Immature natural killer cell (primary cell): ENCODE results near the gene CNR2. TPM values are rescaled to one million over a fixed set of nuclear protein-coding genes. Genes with fewer than 3 reads are reported as not detected.
"Not testable (repeated sequence)": the region's sequence is repeated elsewhere in the genome, so short reads cannot be mapped to it uniquely, and the experiment has no call there.

ENCODE experiments used
- DNase-seq, 3 donors: peaks; one replicate each; pipeline ENCODE4 v3.0.0; 2022; ENCODE audit warnings: mixed read lengths in 1 of 3
- H3K27ac Mint-ChIP-seq, 6 donors: one replicate each; pipeline ENCODE4 v1.8.0; 2020; ENCODE audit warnings: mixed read lengths in 6 of 6, mild to moderate bottlenecking in 5 of 6, inconsistent platforms in 4 of 6, moderate library complexity in 3 of 6
- H3K27me3 Mint-ChIP-seq, 3 donors: one replicate each; pipeline ENCODE4 v1.8.0; 2020 to 2021; ENCODE audit warnings: low read depth in 3 of 3, mild to moderate bottlenecking in 3 of 3, mixed read lengths in 3 of 3, moderate library complexity in 3 of 3, inconsistent platforms in 1 of 3
- H3K36me3 Mint-ChIP-seq, 3 donors: one replicate each; pipeline ENCODE4 v1.8.0; 2020; ENCODE audit warnings: mixed read lengths in 3 of 3, inconsistent platforms in 2 of 3, mild to moderate bottlenecking in 2 of 3
- H3K4me1 Mint-ChIP-seq, 2 donors: one replicate each; pipeline ENCODE4 v1.8.0; 2020; ENCODE audit warnings: inconsistent platforms in 2 of 2, mild to moderate bottlenecking in 2 of 2, mixed read lengths in 2 of 2, moderate library complexity in 1 of 2
- H3K4me3 Mint-ChIP-seq, 5 donors: one replicate each; pipeline ENCODE4 v1.8.0; 2020; ENCODE audit warnings: mild to moderate bottlenecking in 5 of 5, mixed read lengths in 5 of 5, inconsistent platforms in 3 of 5, moderate library complexity in 3 of 5
- H3K9me3 Mint-ChIP-seq, 6 donors: one replicate each; pipeline ENCODE4 v1.8.0; 2020; ENCODE audit warnings: mild to moderate bottlenecking in 6 of 6, mixed read lengths in 6 of 6, inconsistent platforms in 4 of 6, moderate library complexity in 3 of 6
- polyA plus RNA-seq, 3 donors: library from polyadenylated mRNA; unstranded; fragments of 300-500 nt; fragmentation: Illumina TruSeq; gene quantifications; one replicate each; pipeline ENCODE4 v1.2.3, GENCODE V29; 2021

CNR2 gene
- polyA plus RNA-seq, 3 donors from 2014 or later: 7.4 to 10.7 (median 9.5) TPM

DNA sequence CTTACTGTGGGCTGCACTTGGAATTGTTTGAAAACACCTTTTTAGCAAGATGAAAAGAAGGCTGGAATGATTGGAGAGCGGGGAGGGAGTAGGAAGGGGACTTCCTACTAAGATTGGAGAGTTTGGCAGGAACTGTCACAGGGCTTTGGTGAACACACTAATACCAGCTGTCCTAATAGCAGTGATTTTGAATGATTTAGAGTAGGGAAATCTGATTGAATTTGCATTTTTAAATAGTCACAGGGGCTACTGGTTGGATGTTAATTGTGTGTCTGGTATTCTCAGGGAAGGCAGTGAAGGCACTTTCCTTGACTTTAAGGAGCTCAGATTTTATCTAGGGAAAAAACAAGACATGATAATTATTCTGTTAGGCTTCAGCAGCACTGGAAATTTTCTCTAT is 85.4 kb downstream of the CNR2 start:
- Mint-ChIP-seq H3K27ac (peak overlapping the region in 1 of 6 donors; percentile 2), H3K9me3 (no peaks in the 10 kb centered on the region), H3K27me3 (peaks cover 4 to 11% (median 6%) of the 10 kb centered on the region in 3 donors), H3K4me1 (peaks cover 19 to 29% of the 10 kb centered on the region in 2 donors), H3K4me3 (peak overlapping the region in 1 of 5 donors; percentile 22), H3K36me3 (no peaks in the 10 kb centered on the region)
- no peak for DNase-seq

DNA sequence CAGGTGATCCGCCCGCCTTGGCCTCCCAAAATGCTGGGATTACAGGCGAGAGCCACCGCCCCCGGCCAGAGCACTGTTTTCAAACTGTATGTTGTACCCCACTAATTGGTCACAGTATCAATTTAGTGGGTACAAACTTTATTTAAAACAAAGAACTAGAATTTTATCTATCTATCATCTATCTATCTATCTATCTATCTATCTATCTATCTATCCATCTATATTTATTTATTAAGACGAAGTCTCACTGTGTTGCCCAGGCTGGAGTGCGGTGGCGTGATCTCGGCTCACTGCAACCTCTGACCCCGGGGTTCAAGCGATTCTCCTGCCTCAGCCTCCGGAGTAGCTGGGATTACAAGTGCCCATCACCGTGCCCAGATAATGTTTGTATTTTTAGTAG is 86.6 kb downstream of the CNR2 start:
- not testable (repeated sequence) for H3K36me3 Mint-ChIP-seq, H3K27ac Mint-ChIP-seq, H3K9me3 Mint-ChIP-seq, DNase-seq
- Mint-ChIP-seq H3K4me3 (peak overlapping the region; percentile 49 to 96 (median 60)), H3K4me1 (peaks cover 19 to 29% of the 10 kb centered on the region in 2 donors), H3K27me3 (peaks cover 4 to 11% (median 6%) of the 10 kb centered on the region in 3 donors)

DNA sequence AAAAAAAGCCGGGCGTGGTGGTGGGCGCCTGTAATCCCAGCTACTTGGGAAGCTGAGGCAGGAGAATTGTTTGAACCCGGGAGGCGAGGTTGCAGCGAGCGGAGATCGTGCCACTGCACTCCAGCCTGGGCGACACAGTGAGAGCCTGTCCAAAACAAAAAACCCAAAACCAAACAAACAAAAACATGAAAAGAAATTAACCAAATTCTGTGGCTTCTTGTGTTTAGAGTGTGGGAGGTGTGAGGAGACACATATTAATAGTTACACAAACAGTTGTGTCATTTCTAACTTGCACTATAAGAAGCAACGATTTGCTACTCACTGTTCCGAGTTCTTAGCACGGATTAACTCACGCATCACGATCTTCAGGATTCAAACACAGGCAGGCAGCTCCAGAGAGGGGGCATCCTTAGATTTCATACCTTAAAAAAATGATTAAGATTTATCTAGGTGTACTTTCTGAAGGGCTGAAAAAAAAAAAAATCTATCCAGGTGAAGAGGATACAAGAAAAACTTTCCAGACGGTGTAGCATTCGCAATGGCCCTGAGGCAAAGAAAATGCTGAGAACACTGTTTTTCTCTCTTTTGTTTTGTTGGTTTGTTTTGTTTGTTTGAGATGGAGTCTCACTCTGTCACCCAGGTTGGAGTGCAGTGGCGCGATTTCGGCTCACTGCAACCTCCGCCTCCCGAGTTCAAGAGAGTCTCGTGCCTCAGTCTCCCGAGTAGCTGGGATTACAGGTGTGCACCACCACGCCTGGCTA is 87.2 kb downstream of the CNR2 start:
- H3K4me1 Mint-ChIP-seq: peaks cover 19 to 29% of the 10 kb centered on the region in 2 donors
- no peaks in the 10 kb centered on the region for H3K36me3 Mint-ChIP-seq
- H3K4me3 Mint-ChIP-seq: peak overlapping the region; percentile 94 to 96 (median 95)
- DNase-seq: peak in 1 of 3 donors; percentile 19
- no peaks in the 10 kb centered on the region for H3K9me3 Mint-ChIP-seq
- H3K27me3 Mint-ChIP-seq: peaks cover 4 to 11% (median 6%) of the 10 kb centered on the region in 3 donors
- peak overlapping the region; percentile 92 to 98 (median 96) for H3K27ac Mint-ChIP-seq

DNA sequence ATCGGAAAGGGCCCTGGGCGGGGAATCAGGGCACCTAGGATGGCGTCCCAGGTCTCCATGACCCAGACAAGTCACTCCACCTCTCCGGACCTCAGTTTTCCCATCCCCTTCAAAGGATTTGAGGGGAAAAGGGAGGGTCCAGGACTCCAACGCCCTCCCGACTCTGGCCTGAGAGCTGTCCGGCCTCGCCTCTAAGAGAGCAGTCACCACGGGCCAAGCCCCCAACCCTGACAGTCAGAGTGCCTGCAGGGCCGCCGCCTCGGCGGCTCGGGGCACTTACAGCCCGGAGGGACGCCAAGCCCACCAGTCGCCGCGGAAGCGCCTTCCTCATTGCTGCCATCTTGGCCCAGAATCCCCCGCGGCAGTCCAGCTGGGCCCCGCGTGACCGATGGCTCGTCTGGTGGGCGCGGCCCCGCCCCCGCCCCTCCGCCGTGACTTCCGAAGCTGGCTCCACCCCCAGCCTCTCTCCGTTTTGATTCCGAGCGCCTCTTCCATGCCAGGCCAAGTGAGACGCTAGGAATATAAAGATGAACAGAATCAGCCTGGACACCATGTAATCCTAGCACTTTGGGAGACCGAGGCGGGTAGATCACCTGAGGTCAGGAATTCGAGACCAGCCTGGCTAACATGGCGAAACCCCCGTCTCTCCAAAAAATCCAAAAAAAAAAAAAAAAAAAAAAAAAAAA is 87.9 kb downstream of the CNR2 start, which contains the start of gene HMGCL:
TSS of gene HMGCL (minus strand) at position 354 of the 686 bp plus-strand sequence. CDS start at position 340, 14 bp downstream.
- peak within 1 kb of the TSS; percentile 92 to 98 (median 96) for H3K27ac Mint-ChIP-seq
- peak; percentile 80 to 83 (median 82) for DNase-seq
- peaks cover 19 to 29% of the 10 kb centered on the region in 2 donors for H3K4me1 Mint-ChIP-seq
- H3K27me3 Mint-ChIP-seq: peaks cover 4 to 11% (median 6%) of the 10 kb centered on the region in 3 donors
- peak within 1 kb of the TSS; percentile 94 to 96 (median 95) for H3K4me3 Mint-ChIP-seq
- H3K36me3 Mint-ChIP-seq: no peaks in the 10 kb centered on the region
- H3K9me3 Mint-ChIP-seq: no peaks in the 10 kb centered on the region

DNA sequence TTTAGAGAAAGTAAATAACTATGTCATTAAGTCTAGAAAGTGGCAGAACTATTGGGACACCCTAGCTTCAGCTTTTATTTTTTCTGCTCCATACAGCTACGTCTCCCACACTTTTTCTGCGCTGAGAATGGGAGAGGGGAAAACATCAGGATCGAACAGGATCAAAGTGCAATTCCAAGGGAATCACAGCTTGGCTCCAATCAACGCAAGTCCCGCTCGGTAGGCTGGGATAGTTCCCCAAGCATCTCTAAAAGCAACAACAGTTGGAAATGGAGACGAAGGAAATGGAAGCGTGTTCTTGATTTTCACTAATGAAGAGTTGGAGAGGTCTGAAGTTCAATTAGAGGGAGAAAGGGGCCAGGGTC is 88.5 kb downstream of the CNR2 start:
- no peak for DNase-seq
- Mint-ChIP-seq H3K27ac (peak overlapping the region; percentile 92 to 98 (median 96)), H3K4me3 (peak overlapping the region; percentile 94 to 96 (median 95)), H3K36me3 (no peaks in the 10 kb centered on the region), H3K27me3 (peaks cover 4 to 11% (median 6%) of the 10 kb centered on the region in 3 donors), H3K4me1 (peaks cover 19 to 29% of the 10 kb centered on the region in 2 donors), H3K9me3 (no peaks in the 10 kb centered on the region)

DNA sequence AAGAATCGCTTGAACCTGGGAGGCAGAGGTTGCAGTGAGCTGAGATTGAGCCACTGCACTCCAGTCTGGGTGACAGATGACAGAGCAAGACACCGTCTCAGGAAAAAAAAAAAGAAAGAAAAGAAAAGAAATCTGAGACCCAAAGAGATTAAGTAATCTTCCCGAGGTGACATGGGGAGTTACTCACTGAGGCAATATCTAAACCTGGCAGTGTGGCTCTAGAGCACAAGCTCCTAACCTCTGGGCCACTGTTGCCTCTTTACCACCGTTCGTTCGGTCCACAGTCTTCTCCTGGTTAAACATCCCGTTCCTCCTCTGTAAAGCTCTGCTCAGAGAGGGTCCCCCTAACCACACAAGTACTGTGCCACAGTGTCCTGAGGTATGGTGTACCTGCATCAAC is 89.4 kb downstream of the CNR2 start:
- Mint-ChIP-seq H3K27me3 (peaks cover 4 to 11% (median 6%) of the 10 kb centered on the region in 3 donors), H3K4me3 (peak overlapping the region; percentile 62 to 95 (median 95)), H3K4me1 (peaks cover 19 to 29% of the 10 kb centered on the region in 2 donors), H3K27ac (peak overlapping the region; percentile 72 to 98 (median 96)), H3K9me3 (no peaks in the 10 kb centered on the region), H3K36me3 (no peaks in the 10 kb centered on the region)
- DNase-seq: no peak

Other genes starting within 250 kb of the CNR2 start
- 100 to 1,000 TPM; 524 to 763 (median 531) TPM for gene RPL11, start 221.6 kb downstream of the CNR2 start, polyA plus RNA-seq
- 10 to 100 TPM; 16.4 to 30.3 (median 19.1) TPM for gene ELOA, start 169.9 kb downstream of the CNR2 start, polyA plus RNA-seq
- gene PITHD1, start 134.9 kb downstream of the CNR2 start, polyA plus RNA-seq: 10 to 100 TPM; 62.5 to 89.2 (median 82.4) TPM
- 100 to 1,000 TPM in 2 of 3 donors, 10 to 100 TPM in 1; 91.9 to 142 (median 117) TPM for gene LYPLA2, start 122.2 kb downstream of the CNR2 start, polyA plus RNA-seq
- 10 to 100 TPM; 31.2 to 52.9 (median 39.9) TPM for gene GALE, start 112.6 kb downstream of the CNR2 start, polyA plus RNA-seq
- gene HMGCL, start 87.9 kb downstream of the CNR2 start, polyA plus RNA-seq: 10 to 100 TPM; 32.8 to 57.9 (median 36.2) TPM
- gene FUCA1, start 45.1 kb downstream of the CNR2 start, polyA plus RNA-seq: 10 to 100 TPM; 24.3 to 27.7 (median 26.1) TPM
- gene PNRC2, start 46.5 kb upstream of the CNR2 start, polyA plus RNA-seq: 100 to 1,000 TPM in 2 of 3 donors, 10 to 100 TPM in 1; 89.9 to 118 (median 104) TPM
- gene SRSF10, start 67.0 kb upstream of the CNR2 start, polyA plus RNA-seq: 100 to 1,000 TPM in 1 of 3 donors, 10 to 100 TPM in 2; 87.7 to 113 (median 95.0) TPM
- gene MYOM3, start 198.8 kb upstream of the CNR2 start, polyA plus RNA-seq: not detected
- gene IL22RA1, start 229.8 kb upstream of the CNR2 start, polyA plus RNA-seq: not detected